Measurements from ENCODE around the gene LRRC4C.

- no peak for TF ChIP-seq CTCF (IDR thresholded peaks at IDR 0.05)
- TF ChIP-seq POLR2A (IDR thresholded peaks at IDR 0.05) = no peak
These were observed 507.0 kb downstream of the LRRC4C start for GRCh38 chr11:40952479-40952878.
